Left ventricle myocardium superior (tissue), 1 donor: Measurements from ENCODE around the gene ZC2HC1C. TPM values are rescaled to one million over a fixed set of nuclear protein-coding genes. Genes with fewer than 3 reads are reported as not detected.

Experiments used
- ATAC-seq: fragments of 200-7000 bp; cut with Tn5 transposase; one replicate; pipeline ENCODE4 v1.9.1; 2020; ENCODE audit warnings: mild to moderate bottlenecking, moderate library complexity
- DNase-seq: peaks from one replicate; pipeline ENCODE4 v3.0.0-alpha.2; 2020
- intact Hi-C: fragments of 100-400 bp; cut with micrococcal nuclease; formaldehyde crosslinking; loops from one replicate; pipeline ENCODE4 v1.11.0; 2022
- total RNA-seq: library from RNA; stranded (reverse); fragmentation: NEBNext Ultra II Directional; extraction: Animal tissue kit (Norgen Biotek cat#: 25700); gene quantifications from one replicate; pipeline ENCODE4 v1.2.1, GENCODE V29; 2021
- donor health status: DM: no; HTN: yes; CAD: no; lungs with severe emphysema.

The ZC2HC1C gene
- total RNA-seq, 1 donor from 2014 or later = 14.0 TPM

GRCh38 chr14:75088153-75088552 lies 18.7 kb downstream of the ZC2HC1C start:
- intact Hi-C loops = loop anchor here (10.0 kb wide), 1 partner anchor 173 kb away; no protein-coding TSS in a partner anchor
- no peak for DNase-seq
- ATAC-seq = no peak

- intact Hi-C loops = loop anchor here (10.0 kb wide), 1 partner anchor 174 kb away; no protein-coding TSS in a partner anchor
- ATAC-seq (peak; percentile 77), DNase-seq (no peak)
Observed at GRCh38 chr14:75088566-75089373, 19.3 kb downstream of the ZC2HC1C start.

- ATAC-seq = no peak
- intact Hi-C loops = no loop called here
- no peak for DNase-seq
Observed at GRCh38 chr14:75090353-75090752, 20.9 kb downstream of the ZC2HC1C start.

- intact Hi-C loops = no loop called here
- no peak for DNase-seq
- ATAC-seq = no peak
Observed at GRCh38 chr14:75091251-75091650, 21.8 kb downstream of the ZC2HC1C start.

GRCh38 chr14:75092698-75093097 lies 23.3 kb downstream of the ZC2HC1C start:
- ATAC-seq (no peak), DNase-seq (no peak)
- intact Hi-C loops = no loop called here

GRCh38 chr14:75094896-75095295 lies 25.5 kb downstream of the ZC2HC1C start:
- intact Hi-C loops = no loop called here
- no peak for DNase-seq
- ATAC-seq = no peak

- no peak for ATAC-seq
- no peak for DNase-seq
- intact Hi-C loops = no loop called here
Observed at GRCh38 chr14:75095690-75096089, 26.2 kb downstream of the ZC2HC1C start.

GRCh38 chr14:75096959-75097358 lies 27.5 kb downstream of the ZC2HC1C start:
- intact Hi-C loops = no loop called here
- DNase-seq = no peak
- ATAC-seq = peak; percentile 71

- DNase-seq (no peak), ATAC-seq (no peak)
- intact Hi-C loops = no loop called here
Observed at GRCh38 chr14:75098212-75098611, 28.8 kb downstream of the ZC2HC1C start.

GRCh38 chr14:75098682-75099081 lies 29.2 kb downstream of the ZC2HC1C start:
- intact Hi-C loops = no loop called here
- no peak for ATAC-seq
- no peak for DNase-seq

GRCh38 chr14:75101491-75101890 lies 32.0 kb downstream of the ZC2HC1C start:
- DNase-seq (no peak), ATAC-seq (no peak)
- intact Hi-C loops = no loop called here

GRCh38 chr14:75107186-75107585 lies 37.7 kb downstream of the ZC2HC1C start:
- intact Hi-C loops = no loop called here

GRCh38 chr14:75109877-75110276 lies 40.4 kb downstream of the ZC2HC1C start:
- DNase-seq (no peak), ATAC-seq (no peak)
- intact Hi-C loops = no loop called here

More at GRCh38 chr14:75107186-75107585, 37.7 kb downstream of the ZC2HC1C start:
- ATAC-seq = no peak
- no peak for DNase-seq

- no peak for DNase-seq
- intact Hi-C loops = no loop called here
- ATAC-seq = no peak
Observed at GRCh38 chr14:75113932-75114539, 44.6 kb downstream of the ZC2HC1C start.

GRCh38 chr14:75119056-75119455 lies 49.6 kb downstream of the ZC2HC1C start:
- DNase-seq = no peak
- intact Hi-C loops = no loop called here

GRCh38 chr14:75120541-75121291 lies 51.3 kb downstream of the ZC2HC1C start:
- DNase-seq (no peak), ATAC-seq (no peak)
- intact Hi-C loops = no loop called here

More at GRCh38 chr14:75119056-75119455, 49.6 kb downstream of the ZC2HC1C start:
- no peak for ATAC-seq

- ATAC-seq = no peak
- intact Hi-C loops = no loop called here
- no peak for DNase-seq
Observed at GRCh38 chr14:75121552-75121951, 52.1 kb downstream of the ZC2HC1C start.

GRCh38 chr14:75123991-75124390 lies 54.5 kb downstream of the ZC2HC1C start:
- intact Hi-C loops = no loop called here
- ATAC-seq = no peak
- DNase-seq = no peak

- DNase-seq (no peak), ATAC-seq (no peak)
- intact Hi-C loops = no loop called here
Observed at GRCh38 chr14:75125617-75126016, 56.2 kb downstream of the ZC2HC1C start.

GRCh38 chr14:75126121-75126544 lies 56.7 kb downstream of the ZC2HC1C start:
- intact Hi-C loops = no loop called here
- DNase-seq (no peak), ATAC-seq (no peak)
